GM18520 (cell line): ENCODE data around the gene SUN5.
"Not testable (repeated sequence)": the region's sequence is repeated elsewhere in the genome, so short reads cannot be mapped to it uniquely, and the experiment has no call there.

ENCODE experiments used
- ATAC-seq: cut with Tn5 transposase; IDR thresholded peaks from one replicate; pipeline ENCODE4 v1.9.1; 2021; ENCODE audit not compliant: unreplicated experiment

SUN5 gene

DNA sequence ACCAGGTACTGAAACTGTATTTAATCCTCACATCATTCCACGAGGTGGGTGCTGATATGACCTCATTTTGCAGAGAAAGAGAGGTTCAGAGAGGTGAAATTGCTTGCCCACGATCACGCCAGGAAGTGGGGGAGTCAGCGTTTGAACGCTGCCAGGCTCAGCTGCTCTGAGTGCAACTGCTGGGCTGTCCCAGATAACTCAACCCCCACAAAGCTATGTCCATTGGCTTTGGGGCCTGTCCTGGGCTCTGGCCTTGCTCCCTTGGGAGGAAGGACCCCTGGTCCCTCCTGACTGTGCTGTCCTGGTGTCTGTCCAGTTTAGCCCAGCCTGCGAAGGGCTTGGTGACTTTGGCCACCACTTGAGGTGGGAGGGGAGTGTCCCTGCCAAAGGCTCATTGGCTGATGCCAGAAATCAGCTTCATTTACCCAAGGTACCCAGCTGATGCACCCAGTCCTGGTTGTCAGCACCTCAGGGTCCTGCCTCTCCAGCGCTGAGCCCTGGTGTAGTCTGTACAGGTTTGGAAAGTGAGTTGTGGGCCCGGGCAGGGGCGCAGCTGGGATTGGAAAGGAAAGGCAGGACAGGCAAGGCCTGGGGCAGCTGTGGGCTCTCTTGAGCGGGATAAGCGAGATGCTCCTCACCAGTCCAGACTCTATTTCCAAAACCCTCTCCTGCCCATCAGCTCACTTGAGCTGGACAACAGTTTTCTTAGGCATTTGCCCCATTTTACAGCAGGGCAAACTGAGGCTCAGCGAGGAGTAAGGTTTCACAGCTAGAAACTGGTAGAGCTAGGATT lies 38.5 kb downstream of the SUN5 start:
- no peak for ATAC-seq

DNA sequence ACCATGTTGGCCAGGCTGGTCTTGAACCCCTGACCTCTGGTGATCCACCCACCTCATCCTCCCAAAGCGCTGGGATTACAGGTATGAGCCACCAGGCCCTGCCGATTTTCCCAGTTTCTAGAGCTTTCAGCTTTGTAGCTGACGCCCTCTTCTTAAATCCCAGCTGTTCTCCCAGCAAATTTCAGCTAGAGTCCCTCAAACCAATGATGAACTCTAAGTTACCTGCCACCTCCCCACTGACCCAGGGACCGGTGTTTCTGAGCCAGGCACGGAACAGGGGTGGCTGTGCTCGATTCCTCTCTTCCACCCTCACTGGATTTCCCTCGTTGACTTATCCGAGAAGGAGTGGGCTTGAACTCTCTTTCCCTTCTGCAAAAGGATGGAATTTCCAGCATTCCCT lies 39.1 kb downstream of the SUN5 start:
- ATAC-seq = no peak

GRCh38 chr20:32964575-32964974 lies 39.7 kb downstream of the SUN5 start:
- ATAC-seq = no peak

DNA sequence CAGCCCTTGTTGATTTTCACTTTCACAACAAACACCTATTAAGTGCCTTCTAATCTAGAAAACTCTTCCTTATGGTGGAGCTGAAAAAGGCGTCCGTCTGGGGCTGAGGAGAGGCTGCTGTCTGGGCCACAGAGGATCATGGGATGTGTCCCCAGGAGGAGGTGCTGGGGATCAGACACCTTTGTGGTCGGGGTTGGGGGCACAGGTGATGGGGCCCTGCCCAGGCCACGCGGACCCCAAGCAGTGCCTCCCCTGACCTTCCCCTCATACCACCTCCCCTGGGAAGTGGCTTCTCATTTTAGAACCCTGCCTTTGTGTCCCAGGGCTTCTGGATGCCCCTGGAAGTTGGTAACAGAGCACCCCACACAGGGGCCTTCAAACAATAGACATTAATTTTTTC lies 41.1 kb downstream of the SUN5 start:
- ATAC-seq = no peak

DNA sequence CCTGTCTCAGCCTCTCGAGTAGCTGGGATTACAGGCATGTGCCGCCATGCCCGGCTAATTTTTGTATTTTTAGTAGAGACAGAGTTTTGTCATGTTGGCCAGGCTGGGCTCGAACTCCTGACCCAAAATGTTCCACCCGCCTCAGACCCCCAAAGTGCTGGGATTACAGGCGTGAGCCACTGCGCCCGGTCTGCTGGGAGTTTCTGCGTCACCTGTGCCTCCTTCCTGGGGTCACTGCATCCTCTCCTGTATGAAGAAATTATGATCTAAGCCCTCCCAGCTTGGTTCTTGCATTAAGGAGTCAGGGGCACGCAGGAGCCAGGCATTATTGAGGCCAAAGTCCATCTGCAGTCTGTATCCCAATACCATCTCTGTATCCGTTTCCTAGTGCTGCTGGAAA lies 41.6 kb downstream of the SUN5 start:
- not testable (repeated sequence) for ATAC-seq

DNA sequence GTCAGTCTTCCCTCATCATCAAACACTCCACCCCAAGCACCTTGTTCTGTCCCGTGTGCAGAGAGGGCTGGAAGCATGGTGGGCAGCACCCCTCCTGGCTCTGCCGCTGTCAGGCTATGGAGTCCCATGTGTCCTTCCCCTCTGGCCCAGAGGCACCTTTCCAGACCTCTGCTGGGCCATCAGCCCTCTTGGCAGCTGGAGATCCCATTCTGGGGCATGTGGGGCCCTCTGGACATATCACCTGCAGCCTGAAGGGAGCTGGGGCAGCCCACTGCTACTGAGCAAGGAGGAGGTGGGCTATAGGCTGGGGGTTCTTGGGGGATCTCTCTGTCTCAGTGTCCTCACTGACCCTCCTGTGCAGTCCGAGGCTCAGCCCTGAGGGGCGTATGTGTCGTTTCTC lies 42.2 kb downstream of the SUN5 start:
- no peak for ATAC-seq

- no peak for ATAC-seq
These were observed 43.1 kb downstream of the SUN5 start for GRCh38 chr20:32960849-32961731.

DNA sequence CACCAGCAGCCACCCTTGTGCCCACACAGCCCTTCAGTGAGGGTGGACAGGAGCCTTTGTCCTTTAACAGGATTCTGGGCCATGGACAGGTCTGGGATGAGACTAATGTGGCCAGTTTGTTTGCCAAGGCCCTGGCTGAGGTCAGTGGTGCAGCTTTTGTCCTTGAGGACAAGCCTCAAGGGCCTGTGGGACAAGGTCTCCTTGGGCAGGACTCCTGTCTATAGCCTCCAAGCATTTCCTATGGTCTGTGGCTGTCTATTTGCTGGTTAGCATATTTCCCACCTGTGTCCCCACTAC lies 44.1 kb downstream of the SUN5 start:
- ATAC-seq = no peak

- ATAC-seq = no peak
These were observed 44.6 kb downstream of the SUN5 start for GRCh38 chr20:32959351-32960221.

- ATAC-seq = no peak
These were observed 45.7 kb downstream of the SUN5 start for GRCh38 chr20:32958574-32958973.

DNA sequence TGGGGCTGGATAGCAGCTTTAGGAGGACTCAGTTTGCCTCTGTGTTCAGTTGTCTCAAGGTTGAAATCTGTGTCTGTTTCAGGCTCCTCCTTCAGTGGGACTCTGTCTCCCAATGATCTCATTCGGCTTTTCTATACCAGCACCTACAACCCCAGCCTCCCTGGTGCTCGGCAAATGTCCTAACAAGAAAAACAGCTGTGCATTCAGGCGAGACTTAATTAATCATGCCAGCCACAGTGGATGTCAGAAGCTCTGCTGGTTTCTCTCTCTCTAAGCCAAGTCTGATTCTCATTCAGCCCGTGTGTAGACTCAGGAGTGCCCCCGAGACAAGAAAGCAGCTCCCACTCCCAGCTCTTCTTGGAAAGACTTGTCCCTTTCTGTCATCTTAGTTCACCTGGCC lies 46.8 kb downstream of the SUN5 start:
- no peak for ATAC-seq

- ATAC-seq = not testable (repeated sequence)
These were observed 53.7 kb downstream of the SUN5 start for GRCh38 chr20:32950539-32950938.

- no peak for ATAC-seq
These were observed 57.6 kb downstream of the SUN5 start for GRCh38 chr20:32946629-32947028.

DNA sequence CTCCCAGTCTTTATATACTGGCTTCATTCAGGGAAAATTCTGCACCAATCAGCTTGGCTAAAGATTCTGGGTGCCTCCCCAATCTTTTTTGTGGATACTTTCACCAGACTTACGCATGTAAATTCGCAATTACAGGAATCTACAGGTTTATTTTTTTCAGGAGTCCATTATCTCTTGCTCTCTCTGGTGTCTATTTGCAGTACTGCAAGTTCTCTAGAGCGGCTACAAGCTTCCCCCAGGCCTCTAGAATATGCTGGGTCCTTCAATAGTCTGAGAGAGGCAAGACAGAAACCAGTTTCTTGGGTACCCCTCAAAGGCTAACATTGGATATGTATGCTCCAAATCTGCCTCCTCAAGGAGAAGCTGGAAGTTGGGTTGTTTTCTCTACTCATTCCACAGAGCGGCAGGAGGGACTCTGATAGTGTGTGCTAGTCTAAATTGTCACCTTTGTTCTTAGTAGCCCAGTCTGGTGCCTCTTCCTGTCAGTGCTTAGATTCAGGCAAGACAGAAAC lies 58.5 kb downstream of the SUN5 start:
- no peak for ATAC-seq

- no peak for ATAC-seq
These were observed 60.7 kb downstream of the SUN5 start for GRCh38 chr20:32943490-32944052.

DNA sequence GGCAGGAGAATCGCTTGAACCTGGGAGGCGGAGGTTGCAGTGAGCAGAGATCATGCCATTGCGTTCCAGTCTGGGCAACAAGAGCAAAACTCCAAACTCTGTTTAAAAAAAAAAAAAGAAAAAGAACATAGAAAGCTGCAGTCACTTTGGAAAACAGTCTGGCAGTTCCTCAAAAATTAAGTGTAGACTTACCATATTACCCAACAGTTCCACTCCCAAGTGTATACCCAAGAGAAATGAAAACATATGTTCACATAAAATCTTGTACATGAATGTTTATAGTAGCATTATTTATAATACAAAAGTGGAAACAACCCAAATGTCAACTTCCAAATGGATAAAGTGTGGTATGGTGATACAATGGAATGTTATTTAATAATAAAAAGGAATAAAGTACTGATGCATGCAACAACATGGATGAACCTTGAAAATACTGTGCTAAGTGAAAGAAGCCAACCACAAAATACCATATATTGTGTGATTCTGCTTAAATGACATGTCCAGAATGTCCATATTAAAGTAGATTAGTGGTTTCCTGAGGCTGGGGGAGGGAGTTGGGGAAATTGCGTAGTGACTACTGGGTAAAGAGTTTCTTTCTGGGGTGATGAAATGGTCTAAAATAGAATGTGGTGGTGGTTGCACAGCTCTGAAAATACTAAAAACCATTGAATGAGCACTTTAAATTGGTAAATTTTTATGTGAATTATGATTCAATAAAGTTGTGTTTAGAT lies 62.9 kb downstream of the SUN5 start:
- no peak for ATAC-seq

GRCh38 chr20:32934580-32934979 lies 69.7 kb downstream of the SUN5 start:
- no peak for ATAC-seq
